T-helper 17 cell (primary cell): ENCODE measurements around the gene TMEM101. TPM values are rescaled to one million over a fixed set of nuclear protein-coding genes. Genes with fewer than 3 reads are reported as not detected.
"Not testable (repeated sequence)": the region's sequence is repeated elsewhere in the genome, so short reads cannot be mapped to it uniquely, and the experiment has no call there.

Source experiments
- ATAC-seq: fragments of 150-1000 bp; cut with Tn5 transposase; 2 replicates; pipeline ENCODE4 v1.10.0; 2021; ENCODE audit warnings: mild to moderate bottlenecking, moderate library complexity
- DNase-seq, 3 donors: peaks; one replicate each; pipeline versions ENCODE4 v3.0.0 to v3.0.0-alpha.2; 2020 to 2021
- H3K9me3 ChIP-seq: one replicate; pipeline ENCODE4 v1.7.0; 2013; ENCODE audit warnings: low read length, mild to moderate bottlenecking; ENCODE audit not compliant: control insufficient read depth, poor library complexity, severe bottlenecking
- H3K27ac Mint-ChIP-seq: one replicate; pipeline ENCODE4 v1.8.0; 2022; ENCODE audit warnings: mild to moderate bottlenecking, moderate library complexity, mixed read lengths
- H3K27me3 Mint-ChIP-seq: one replicate; pipeline ENCODE4 v1.8.0; 2022; ENCODE audit warnings: mixed read lengths
- H3K36me3 Mint-ChIP-seq: one replicate; pipeline ENCODE4 v1.8.0; 2022; ENCODE audit warnings: low read depth, mixed read lengths
- H3K4me1 Mint-ChIP-seq: one replicate; pipeline ENCODE4 v1.8.0; 2022; ENCODE audit warnings: mild to moderate bottlenecking, mixed read lengths
- H3K4me3 Mint-ChIP-seq: one replicate; pipeline ENCODE4 v1.8.0; 2022; ENCODE audit warnings: mild to moderate bottlenecking, moderate library complexity, mixed read lengths
- total RNA-seq, 4 donors: library from RNA in 2 of 4; stranded (reverse) in 2 of 4; gene quantifications; one replicate each; pipeline ENCODE4 v1.2.3 and lab custom pipeline; 2022 to 2026

TMEM101 gene
- total RNA-seq, 2 donors from 2014 or later: 10.5 to 11.8 TPM

- no peaks in the 10 kb centered on the region for H3K4me1 Mint-ChIP-seq
- no peak overlapping the region for H3K4me3 Mint-ChIP-seq
- no peak overlapping the region for H3K27ac Mint-ChIP-seq
- peaks cover 41% of the 10 kb centered on the region for H3K27me3 Mint-ChIP-seq
- H3K36me3 Mint-ChIP-seq: peaks cover 5% of the 10 kb centered on the region
- no peak for DNase-seq
- no peak for ATAC-seq
- H3K9me3 ChIP-seq: no peaks in the 10 kb centered on the region
Observed at GRCh38 chr17:43986225-43986981, 28.4 kb downstream of the TMEM101 start.

GRCh38 chr17:43984521-43984920 lies 30.2 kb downstream of the TMEM101 start:
- H3K4me3 Mint-ChIP-seq: no peak overlapping the region
- no peak overlapping the region for H3K27ac Mint-ChIP-seq
- no peaks in the 10 kb centered on the region for H3K9me3 ChIP-seq
- H3K27me3 Mint-ChIP-seq: peaks cover 49% of the 10 kb centered on the region
- DNase-seq: no peak
- H3K4me1 Mint-ChIP-seq: no peaks in the 10 kb centered on the region
- H3K36me3 Mint-ChIP-seq: peaks cover 5% of the 10 kb centered on the region
- no peak for ATAC-seq

DNA sequence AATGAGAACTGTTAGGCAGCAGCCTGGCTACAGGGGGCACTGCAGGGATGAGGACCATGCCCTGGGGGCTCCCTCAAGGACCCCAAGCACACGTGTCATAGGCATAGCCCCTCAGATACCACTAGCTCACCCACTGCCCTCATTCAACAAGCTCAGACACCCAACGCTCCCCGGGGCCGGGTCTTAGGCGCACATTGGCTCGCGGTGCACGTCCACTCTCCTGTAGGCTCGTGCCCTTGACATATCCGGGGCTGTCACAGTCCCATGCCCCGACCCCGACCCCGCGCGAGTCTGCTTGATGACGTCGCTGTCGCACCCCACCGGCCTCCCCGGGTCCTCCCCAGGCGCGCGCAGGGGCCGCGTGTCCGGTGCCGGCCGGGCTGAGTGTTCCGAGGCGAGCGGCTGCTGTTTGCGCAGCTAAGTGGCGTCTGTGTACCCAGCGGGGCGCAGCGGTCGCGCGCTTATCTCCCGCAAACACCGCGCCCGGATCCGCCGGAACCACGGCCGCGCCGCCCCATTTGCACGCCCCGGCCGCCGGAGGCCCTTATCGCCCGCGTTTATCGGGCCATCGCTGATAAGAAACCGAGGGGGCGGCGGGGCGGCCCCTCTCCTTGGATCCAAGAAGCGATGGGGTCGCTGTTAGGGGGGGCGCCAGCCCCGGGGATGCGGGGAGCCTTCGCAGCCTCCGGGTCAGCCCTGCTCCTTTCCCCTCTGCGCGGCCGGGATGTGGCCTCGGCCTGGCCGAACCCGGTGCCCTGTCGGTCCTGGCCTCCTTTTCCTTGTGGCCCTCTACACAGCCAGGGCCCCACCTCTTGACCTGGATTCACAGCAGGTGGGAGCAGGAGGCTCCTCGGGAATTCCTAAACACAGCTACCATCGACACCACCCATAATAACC lies 31.0 kb downstream of the TMEM101 start:
- H3K4me3 Mint-ChIP-seq: peak overlapping the region; percentile 45
- DNase-seq: no peak
- H3K4me1 Mint-ChIP-seq: no peaks in the 10 kb centered on the region
- H3K9me3 ChIP-seq: no peaks in the 10 kb centered on the region
- H3K36me3 Mint-ChIP-seq: peaks cover 5% of the 10 kb centered on the region
- H3K27me3 Mint-ChIP-seq: peaks cover 53% of the 10 kb centered on the region
- peak; percentile 33 for ATAC-seq
- no peak overlapping the region for H3K27ac Mint-ChIP-seq

DNA sequence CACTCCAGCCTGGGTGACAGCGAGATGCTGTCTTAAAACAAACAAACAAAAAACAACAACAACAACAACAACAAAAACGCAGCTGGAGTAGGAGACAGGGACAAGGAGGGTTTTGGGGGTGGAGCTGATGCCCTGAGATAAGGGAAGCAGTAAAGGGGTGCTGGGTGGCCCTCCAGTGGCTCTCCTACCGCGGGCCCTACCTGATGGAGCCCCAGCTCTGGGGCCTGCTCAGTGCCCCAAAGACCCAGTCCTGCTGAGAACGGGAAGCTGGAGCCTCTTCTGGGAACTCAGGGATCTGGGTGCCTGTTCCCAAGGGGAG lies 31.6 kb downstream of the TMEM101 start:
- DNase-seq (no peak), ATAC-seq (no peak)
- no peaks in the 10 kb centered on the region for H3K9me3 ChIP-seq
- no peaks in the 10 kb centered on the region for H3K4me1 Mint-ChIP-seq
- H3K27me3 Mint-ChIP-seq: peaks cover 60% of the 10 kb centered on the region
- peak overlapping the region; percentile 45 for H3K4me3 Mint-ChIP-seq
- peaks cover 5% of the 10 kb centered on the region for H3K36me3 Mint-ChIP-seq
- no peak overlapping the region for H3K27ac Mint-ChIP-seq

DNA sequence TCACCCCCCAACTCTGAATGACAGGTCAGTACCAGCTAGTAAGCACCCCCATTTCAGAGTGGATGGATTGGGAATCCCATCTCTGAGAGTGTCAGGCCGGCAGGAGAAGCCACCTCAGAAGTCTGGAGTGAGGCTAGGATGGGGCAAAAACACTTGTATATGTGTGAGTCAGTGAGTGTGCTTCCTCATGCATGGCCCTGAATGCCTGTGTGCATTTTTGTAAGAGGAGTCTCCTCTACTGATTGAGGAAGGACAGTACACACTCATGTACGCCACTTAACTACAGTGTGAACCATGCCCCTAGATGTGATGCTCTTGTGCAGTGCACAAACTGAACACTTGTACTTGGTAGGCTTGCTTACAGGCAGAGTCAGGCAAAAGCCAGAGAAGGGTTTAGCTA lies 32.6 kb downstream of the TMEM101 start:
- ATAC-seq (no peak), DNase-seq (no peak)
- H3K4me3 Mint-ChIP-seq: no peak overlapping the region
- peaks cover 5% of the 10 kb centered on the region for H3K36me3 Mint-ChIP-seq
- no peaks in the 10 kb centered on the region for H3K4me1 Mint-ChIP-seq
- no peaks in the 10 kb centered on the region for H3K9me3 ChIP-seq
- H3K27ac Mint-ChIP-seq: no peak overlapping the region
- peaks cover 57% of the 10 kb centered on the region for H3K27me3 Mint-ChIP-seq

DNA sequence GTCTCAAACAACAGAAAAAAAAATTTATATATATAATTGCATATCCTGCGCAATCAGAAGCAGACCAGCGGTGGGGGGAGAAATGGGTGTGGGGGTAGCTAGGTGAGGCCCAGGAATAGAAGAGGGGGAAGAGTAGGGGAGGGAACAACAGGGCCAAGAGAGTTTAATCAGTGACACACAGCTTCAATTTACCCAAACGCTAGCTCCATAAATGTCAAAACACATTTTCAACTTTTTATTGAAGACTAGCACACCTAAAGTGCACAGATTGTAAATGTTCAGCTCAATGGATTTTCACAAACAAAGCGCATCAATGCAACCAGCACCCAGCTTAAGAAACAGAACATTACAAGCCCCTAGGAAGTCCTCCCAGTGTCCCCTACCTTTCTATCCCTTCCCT lies 35.1 kb downstream of the TMEM101 start:
- Mint-ChIP-seq H3K4me1 (peaks cover 2% of the 10 kb centered on the region), H3K36me3 (peaks cover 5% of the 10 kb centered on the region), H3K27me3 (peaks cover 42% of the 10 kb centered on the region), H3K4me3 (no peak overlapping the region), H3K27ac (no peak overlapping the region)
- ATAC-seq: no peak
- DNase-seq: no peak
- H3K9me3 ChIP-seq: no peaks in the 10 kb centered on the region

DNA sequence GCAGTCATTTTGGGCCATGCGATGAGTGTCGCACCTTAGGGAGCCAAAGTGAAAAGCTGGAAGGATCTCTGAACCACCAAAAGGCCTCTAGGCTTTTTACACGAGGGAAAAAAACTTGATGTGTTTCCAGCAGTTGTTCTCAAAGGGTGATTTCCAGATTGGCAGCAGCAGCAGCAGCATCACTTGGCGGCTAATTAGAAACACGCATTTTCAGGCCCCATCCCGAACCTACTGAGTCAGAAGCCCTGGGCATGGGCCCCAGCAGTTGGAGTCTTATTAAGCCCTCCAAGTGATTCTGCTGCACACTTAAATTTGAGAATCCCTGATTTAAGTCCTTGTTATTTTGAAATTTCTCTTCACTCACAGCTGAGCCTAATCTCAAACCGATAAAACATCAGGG lies 35.8 kb downstream of the TMEM101 start:
- Mint-ChIP-seq H3K27me3 (peaks cover 48% of the 10 kb centered on the region), H3K4me1 (peaks cover 2% of the 10 kb centered on the region), H3K4me3 (no peak overlapping the region), H3K36me3 (peaks cover 5% of the 10 kb centered on the region), H3K27ac (no peak overlapping the region)
- H3K9me3 ChIP-seq: no peaks in the 10 kb centered on the region
- DNase-seq (no peak), ATAC-seq (no peak)

- ATAC-seq (no peak), DNase-seq (no peak)
- Mint-ChIP-seq H3K4me3 (no peak overlapping the region), H3K36me3 (peaks cover 5% of the 10 kb centered on the region), H3K27ac (no peak overlapping the region), H3K4me1 (peaks cover 2% of the 10 kb centered on the region), H3K27me3 (peaks cover 49% of the 10 kb centered on the region)
- H3K9me3 ChIP-seq: no peaks in the 10 kb centered on the region
Observed at GRCh38 chr17:43978078-43978477, 36.7 kb downstream of the TMEM101 start.

DNA sequence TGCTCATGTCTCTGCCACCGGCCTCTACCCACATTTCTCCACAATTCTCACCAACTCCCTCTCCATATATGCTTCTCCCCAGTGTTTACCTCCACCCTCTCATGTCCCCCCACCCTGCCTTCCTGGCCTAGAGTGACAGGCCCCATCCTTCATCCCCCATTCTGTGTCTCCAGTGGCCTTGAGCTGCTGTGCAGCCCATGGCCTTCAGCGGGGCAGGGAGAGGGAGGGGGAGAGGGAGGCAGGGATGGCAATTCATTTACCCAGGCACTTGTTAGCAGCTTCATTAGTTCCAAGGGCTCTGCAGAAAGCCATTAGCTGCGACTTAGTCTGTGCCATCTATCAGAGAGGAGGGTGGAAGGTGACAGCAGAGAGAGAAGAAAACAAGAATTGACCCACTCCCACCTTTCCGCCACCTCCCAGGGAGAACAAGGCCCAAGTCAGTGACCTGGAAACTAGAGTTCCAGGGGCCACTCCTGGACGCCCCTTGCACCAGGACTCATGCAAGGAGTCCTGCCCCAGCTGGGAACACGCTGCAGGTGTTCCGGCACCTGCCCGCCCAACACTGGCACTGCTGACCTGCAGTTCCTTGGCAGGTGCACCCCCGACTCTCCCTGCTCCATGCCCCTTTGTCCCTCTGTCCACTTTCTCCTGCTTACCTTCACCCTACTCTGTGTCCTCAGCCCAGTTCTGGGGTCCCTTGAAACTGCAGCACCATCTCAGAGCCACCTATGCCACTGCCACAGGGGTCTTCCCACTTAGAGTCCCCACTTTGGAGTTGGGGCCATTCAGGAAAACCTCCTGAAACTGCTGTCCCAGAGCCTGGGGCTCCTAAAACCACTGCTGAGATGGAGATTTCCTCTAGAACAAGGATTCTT lies 37.6 kb downstream of the TMEM101 start:
- no peak for DNase-seq
- ATAC-seq: no peak
- no peak overlapping the region for H3K4me3 Mint-ChIP-seq
- H3K27ac Mint-ChIP-seq: no peak overlapping the region
- H3K36me3 Mint-ChIP-seq: peaks cover 3% of the 10 kb centered on the region
- peaks cover 2% of the 10 kb centered on the region for H3K4me1 Mint-ChIP-seq
- H3K9me3 ChIP-seq: no peaks in the 10 kb centered on the region
- H3K27me3 Mint-ChIP-seq: peaks cover 40% of the 10 kb centered on the region

DNA sequence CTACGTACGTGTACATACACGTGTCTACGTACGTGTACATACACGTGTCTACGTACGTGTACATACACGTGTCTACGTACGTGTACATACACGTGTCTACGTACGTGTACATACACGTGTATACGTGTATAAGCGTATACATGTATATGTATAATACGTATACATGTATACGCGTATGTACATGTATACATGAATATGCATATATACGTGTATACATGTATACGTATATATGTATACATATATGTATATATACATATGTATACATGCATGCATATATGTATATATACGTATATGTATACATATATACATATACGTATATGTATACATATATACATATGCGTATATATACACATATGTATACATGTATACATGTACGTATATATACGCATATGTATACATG lies 38.9 kb downstream of the TMEM101 start:
- Mint-ChIP-seq H3K27ac (no peak overlapping the region), H3K36me3 (no peaks in the 10 kb centered on the region), H3K4me3 (no peak overlapping the region), H3K27me3 (peaks cover 27% of the 10 kb centered on the region), H3K4me1 (peaks cover 2% of the 10 kb centered on the region)
- DNase-seq (no peak), ATAC-seq (no peak)
- no peaks in the 10 kb centered on the region for H3K9me3 ChIP-seq

DNA sequence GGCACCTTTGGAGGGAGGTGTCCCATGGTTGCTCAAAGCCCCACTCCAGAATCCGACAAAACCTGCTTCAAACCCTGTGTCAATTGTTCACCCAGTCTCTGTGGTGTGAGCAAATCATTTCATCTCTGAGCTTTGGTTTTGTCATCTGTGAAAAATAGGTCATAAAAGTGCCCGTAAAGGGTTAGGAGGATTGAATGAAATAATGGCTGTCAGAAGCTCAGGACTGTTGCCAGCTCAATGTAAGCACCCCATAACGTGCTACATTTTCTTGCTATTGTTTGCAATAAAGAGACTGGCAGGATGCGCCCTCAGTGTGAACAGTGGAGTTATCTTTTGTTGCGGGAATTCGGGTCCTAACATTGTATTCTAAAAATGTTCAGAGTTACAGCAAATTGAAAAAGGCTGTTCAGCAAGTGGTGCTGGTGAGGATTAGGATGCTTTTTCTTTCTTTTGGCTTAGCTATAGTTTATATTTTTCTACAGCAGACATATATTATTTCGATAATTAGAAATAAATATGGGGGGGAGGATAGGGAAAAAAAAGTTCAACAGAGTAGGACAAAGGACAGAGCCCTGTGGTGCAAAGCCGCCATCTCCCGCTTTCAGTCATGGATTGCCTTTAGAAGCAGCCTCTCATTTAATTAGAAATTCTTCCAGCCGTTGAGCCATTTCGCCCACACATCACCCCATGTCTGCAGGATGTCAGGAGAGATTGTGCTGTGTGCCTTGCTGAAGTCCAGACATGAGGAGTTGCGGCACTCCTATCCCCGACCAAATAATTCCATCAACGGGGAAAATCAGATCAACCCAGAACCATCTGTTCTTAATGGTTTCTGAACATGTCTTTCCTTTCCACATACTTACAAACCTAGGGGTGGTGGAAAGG lies 40.1 kb downstream of the TMEM101 start:
- Mint-ChIP-seq H3K27ac (no peak overlapping the region), H3K36me3 (no peaks in the 10 kb centered on the region), H3K27me3 (peaks cover 24% of the 10 kb centered on the region), H3K4me1 (peaks cover 2% of the 10 kb centered on the region), H3K4me3 (no peak overlapping the region)
- no peaks in the 10 kb centered on the region for H3K9me3 ChIP-seq
- ATAC-seq: no peak
- no peak for DNase-seq

DNA sequence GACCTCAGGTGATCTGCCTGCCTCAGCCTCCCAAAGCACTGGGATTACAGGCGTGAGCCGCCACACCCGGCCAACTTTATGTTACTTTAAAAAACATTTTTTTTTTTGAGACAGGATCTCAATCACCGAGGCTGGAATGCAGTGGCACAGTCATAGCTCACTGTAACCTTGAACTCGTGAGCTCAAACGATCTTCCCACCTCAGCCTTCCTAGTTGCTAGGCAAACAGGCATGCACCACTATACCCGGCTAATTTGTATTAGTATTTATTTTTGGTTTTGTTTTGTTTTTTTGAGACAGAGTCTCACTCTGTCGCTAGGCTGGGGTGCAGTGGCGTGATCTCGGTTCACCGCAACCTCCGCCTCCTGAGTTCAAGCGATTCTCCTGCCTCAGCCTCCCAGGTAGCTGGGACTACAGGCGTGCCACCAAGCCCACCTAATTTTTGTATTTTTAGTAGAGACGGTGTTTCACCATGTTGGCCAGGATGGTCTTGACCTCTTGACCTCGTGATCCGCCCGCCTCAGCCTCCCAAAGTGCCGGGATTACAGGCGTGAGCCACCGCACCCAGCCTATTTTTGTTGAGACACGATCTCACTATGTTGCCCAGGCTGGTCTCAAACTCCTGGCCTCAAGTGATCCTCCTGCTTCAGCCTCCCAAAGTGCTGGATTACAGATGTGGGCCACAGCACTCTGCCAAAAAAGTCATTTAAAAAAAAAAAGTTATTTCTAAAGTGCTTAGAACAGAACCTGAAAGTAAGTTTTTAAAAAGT lies 42.1 kb downstream of the TMEM101 start:
- ATAC-seq, H3K9me3 ChIP-seq, H3K27ac Mint-ChIP-seq, H3K36me3 Mint-ChIP-seq, H3K4me3 Mint-ChIP-seq, H3K4me1 Mint-ChIP-seq, DNase-seq: not testable (repeated sequence)
- peaks cover 12% of the 10 kb centered on the region for H3K27me3 Mint-ChIP-seq
